CD4-positive, CD25-positive, alpha-beta regulatory T cell (primary cell): Measurements from ENCODE around the gene CCPG1. TPM values are rescaled to one million over a fixed set of nuclear protein-coding genes. Genes with fewer than 3 reads are reported as not detected.
A peak's percentile ranks its signal among the peaks of the same experiment; 100 is the strongest.

Source experiments
- ATAC-seq, 2 donors: fragments of 150-1000 bp; cut with Tn5 transposase; one replicate each; pipeline ENCODE4 v1.10.0; 2021; ENCODE audit warnings: low read depth in 2 of 2, moderate number of reproducible peaks in 2 of 2, moderate library complexity in 1 of 2
- DNase-seq, 3 donors: peaks; one replicate each; pipeline versions ENCODE4 v3.0.0 to v3.0.0-alpha.2; 2012 to 2022; ENCODE audit warnings: mixed read lengths in 1 of 3
- H3K27ac ChIP-seq: one replicate; pipeline ENCODE4 v1.7.0; 2013; ENCODE audit warnings: mild to moderate bottlenecking, low read length; ENCODE audit not compliant: insufficient read depth, poor library complexity, severe bottlenecking
- H3K27me3 ChIP-seq: one replicate; pipeline ENCODE4 v1.7.0; 2013; ENCODE audit warnings: low read length; ENCODE audit not compliant: control insufficient read depth, insufficient read depth
- H3K36me3 ChIP-seq: one replicate; pipeline ENCODE4 v1.7.0; 2013; ENCODE audit warnings: mild to moderate bottlenecking, low read length, moderate library complexity; ENCODE audit not compliant: control insufficient read depth, insufficient read depth
- H3K4me1 ChIP-seq: 2 replicates; pipeline ENCODE4 v1.7.0; 2013; ENCODE audit warnings: mild to moderate bottlenecking, low read length; ENCODE audit not compliant: insufficient read depth, control insufficient read depth, poor library complexity, severe bottlenecking
- H3K4me3 ChIP-seq: one replicate; pipeline ENCODE4 v1.7.0; 2013; ENCODE audit warnings: low read depth, mild to moderate bottlenecking, low read length, moderate library complexity
- H3K9me3 ChIP-seq, 2 experiments: 1 replicate in 1 of 2; 2 replicates in 1 of 2; pipeline ENCODE4 v1.7.0; 2013; ENCODE audit warnings: low read length in 2 of 2, mild to moderate bottlenecking in 1 of 2, moderate library complexity in 1 of 2; ENCODE audit not compliant: control insufficient read depth in 2 of 2
- H3K27ac Mint-ChIP-seq, 3 donors: one replicate each; pipeline ENCODE4 v1.8.0; 2020 to 2022; ENCODE audit warnings: mild to moderate bottlenecking in 3 of 3, mixed read lengths in 3 of 3, moderate library complexity in 2 of 3
- H3K27me3 Mint-ChIP-seq: one replicate; pipeline ENCODE4 v1.8.0; 2022; ENCODE audit warnings: mild to moderate bottlenecking, mixed read lengths
- H3K36me3 Mint-ChIP-seq: one replicate; pipeline ENCODE4 v1.8.0; 2020; ENCODE audit warnings: mixed read lengths
- H3K4me1 Mint-ChIP-seq, 4 donors: one replicate each; pipeline ENCODE4 v1.8.0; 2020 to 2022; ENCODE audit warnings: mixed read lengths in 4 of 4, mild to moderate bottlenecking in 1 of 4
- H3K4me3 Mint-ChIP-seq, 4 donors: one replicate each; pipeline ENCODE4 v1.8.0; 2020 to 2022; ENCODE audit warnings: mild to moderate bottlenecking in 4 of 4, mixed read lengths in 4 of 4, moderate library complexity in 3 of 4
- H3K9me3 Mint-ChIP-seq, 7 donors: one replicate each; pipeline ENCODE4 v1.8.0; 2020 to 2022; ENCODE audit warnings: mixed read lengths in 7 of 7, mild to moderate bottlenecking in 3 of 7, moderate library complexity in 2 of 7
- polyA plus RNA-seq, 4 donors: library from polyadenylated mRNA; unstranded; fragments of 300-500 nt; fragmentation: Illumina TruSeq; gene quantifications; one replicate each; pipeline ENCODE4 v1.2.3, GENCODE V29; 2021
- total RNA-seq: library from RNA; stranded (reverse); gene quantifications from one replicate; pipeline ENCODE4 v1.2.3, GENCODE V29; 2022

The CCPG1 gene
- total and polyA plus RNA-seq, 5 donors from 2014 or later: 28.7 to 50.9 (median 38.0) TPM

- Mint-ChIP-seq H3K27me3 (no peaks in the 10 kb centered on the region), H3K4me3 (no peak overlapping the region), H3K36me3 (peaks cover 23% of the 10 kb centered on the region), H3K27ac (peak overlapping the region in 1 of 3 donors; percentile 62), H3K4me1 (peaks cover 0 to 9% (median 4%) of the 10 kb centered on the region in 4 donors), H3K9me3 (no peaks in the 10 kb centered on the region)
- Histone ChIP-seq H3K27ac (no peak overlapping the region), H3K9me3 (no peaks in the 10 kb centered on the region), H3K4me3 (no peak overlapping the region), H3K4me1 (no peaks in the 10 kb centered on the region), H3K36me3 (peaks cover 40% of the 10 kb centered on the region), H3K27me3 (no peaks in the 10 kb centered on the region)
- ATAC-seq (no peak), DNase-seq (no peak)
These were observed 51.1 kb downstream of the CCPG1 start for GRCh38 chr15:55356985-55357585.

DNA sequence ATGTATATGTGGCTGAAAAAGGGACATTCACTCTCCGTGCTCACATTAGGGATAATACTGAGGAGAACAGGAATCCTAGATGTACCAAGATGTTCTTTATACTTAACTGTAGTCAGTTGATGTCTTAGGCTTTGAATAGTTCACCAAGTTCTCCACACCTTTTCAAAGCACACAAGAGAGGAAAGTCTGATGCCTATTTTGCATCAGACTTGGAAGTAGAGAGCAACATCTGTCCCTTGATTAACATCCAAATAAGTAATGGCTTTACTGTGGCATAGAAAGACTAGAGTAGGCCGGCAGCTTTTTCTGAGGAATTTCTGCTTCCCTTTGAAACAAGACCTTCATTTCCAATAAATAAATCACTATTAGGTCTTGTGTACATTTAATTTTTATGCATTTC, 55.1 kb downstream of the CCPG1 start:
- H3K36me3 ChIP-seq: peaks cover 37% of the 10 kb centered on the region

GRCh38 chr15:55349282-55349681, 58.9 kb downstream of the CCPG1 start:
- no peak overlapping the region for H3K27ac ChIP-seq
- no peaks in the 10 kb centered on the region for H3K9me3 Mint-ChIP-seq
- no peak overlapping the region for H3K27ac Mint-ChIP-seq
- H3K36me3 Mint-ChIP-seq: peaks cover 31% of the 10 kb centered on the region
- no peaks in the 10 kb centered on the region for H3K9me3 ChIP-seq
- H3K4me1 ChIP-seq: no peaks in the 10 kb centered on the region
- no peak for ATAC-seq
- H3K27me3 Mint-ChIP-seq: no peaks in the 10 kb centered on the region
- H3K4me1 Mint-ChIP-seq: no peaks in the 10 kb centered on the region
- H3K36me3 ChIP-seq: peaks cover 28% of the 10 kb centered on the region
- H3K4me3 Mint-ChIP-seq: no peak overlapping the region
- no peak for DNase-seq
- no peaks in the 10 kb centered on the region for H3K27me3 ChIP-seq
- no peak overlapping the region for H3K4me3 ChIP-seq

More for the DNA sequence above, 55.1 kb downstream of the CCPG1 start:
- Mint-ChIP-seq H3K9me3 (no peaks in the 10 kb centered on the region), H3K4me1 (peaks cover 0 to 5% (median 0%) of the 10 kb centered on the region in 4 donors), H3K27ac (no peak overlapping the region), H3K36me3 (peaks cover 22% of the 10 kb centered on the region), H3K4me3 (no peak overlapping the region), H3K27me3 (no peaks in the 10 kb centered on the region)
- no peak overlapping the region for H3K4me3 ChIP-seq
- H3K4me1 ChIP-seq: no peaks in the 10 kb centered on the region
- no peak overlapping the region for H3K27ac ChIP-seq
- DNase-seq (no peak), ATAC-seq (no peak)
- no peaks in the 10 kb centered on the region for H3K27me3 ChIP-seq
- no peaks in the 10 kb centered on the region for H3K9me3 ChIP-seq

DNA sequence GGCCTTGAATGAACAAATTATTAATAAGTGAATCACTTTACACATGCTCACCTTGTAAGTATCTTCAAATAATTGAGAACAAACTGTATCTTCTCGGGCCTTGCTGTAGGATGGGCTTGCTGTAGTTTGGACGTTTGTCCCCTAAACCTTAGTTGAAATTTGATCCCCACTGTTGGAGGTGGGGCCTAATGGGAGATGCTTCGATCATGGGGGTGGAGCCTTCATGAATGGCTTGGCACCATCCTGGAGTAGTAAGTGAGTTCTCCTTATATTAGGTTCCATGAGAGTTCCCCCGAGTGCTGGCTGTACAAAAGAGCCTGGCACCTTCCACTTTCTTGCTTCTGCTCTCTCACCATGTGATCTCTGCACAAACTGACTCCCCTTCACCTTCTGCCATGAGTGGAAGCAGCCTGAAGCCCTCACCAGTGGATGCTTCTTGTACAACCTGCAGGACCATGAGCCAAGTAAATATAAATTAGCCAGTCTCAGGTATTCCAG, 59.8 kb downstream of the CCPG1 start:
- no peaks in the 10 kb centered on the region for H3K27me3 Mint-ChIP-seq
- peaks cover 33% of the 10 kb centered on the region for H3K36me3 ChIP-seq

DNA sequence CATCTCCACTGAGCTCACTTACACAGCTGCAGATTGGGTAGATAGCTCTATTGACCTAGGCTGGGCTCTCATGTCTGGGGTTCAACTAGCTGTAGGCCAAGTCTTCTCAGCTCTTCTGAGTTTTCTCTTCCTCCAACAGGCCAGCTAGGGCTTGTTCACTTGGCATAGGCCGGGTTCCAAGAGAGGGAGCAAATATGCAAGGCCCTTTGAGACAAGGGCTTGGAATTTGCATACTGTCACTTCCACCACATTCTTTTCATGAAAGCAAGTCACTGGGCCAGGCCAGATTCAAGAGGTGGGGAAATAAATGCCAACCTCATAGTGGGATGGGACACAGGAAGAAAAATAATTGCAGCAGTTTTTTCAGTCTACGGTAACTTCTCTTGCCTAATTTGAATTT, 64.0 kb downstream of the CCPG1 start:
- DNase-seq (no peak), ATAC-seq (no peak)
- H3K27me3 ChIP-seq: no peaks in the 10 kb centered on the region
- no peaks in the 10 kb centered on the region for H3K4me1 Mint-ChIP-seq
- no peak overlapping the region for H3K4me3 ChIP-seq
- H3K4me1 ChIP-seq: no peaks in the 10 kb centered on the region
- H3K36me3 ChIP-seq: peaks cover 37% of the 10 kb centered on the region
- peak overlapping the region in 2 of 3 donors; percentile 11 to 75 for H3K27ac Mint-ChIP-seq
- peaks cover 32% of the 10 kb centered on the region for H3K36me3 Mint-ChIP-seq
- no peaks in the 10 kb centered on the region for H3K27me3 Mint-ChIP-seq
- no peak overlapping the region for H3K27ac ChIP-seq
- no peak overlapping the region for H3K4me3 Mint-ChIP-seq
- H3K9me3 ChIP-seq: no peaks in the 10 kb centered on the region
- no peaks in the 10 kb centered on the region for H3K9me3 Mint-ChIP-seq

More for the DNA sequence above, 59.8 kb downstream of the CCPG1 start:
- no peak for DNase-seq
- Mint-ChIP-seq H3K27ac (peak overlapping the region in 1 of 3 donors; percentile 47), H3K36me3 (peaks cover 35% of the 10 kb centered on the region), H3K9me3 (no peaks in the 10 kb centered on the region), H3K4me3 (no peak overlapping the region), H3K4me1 (no peaks in the 10 kb centered on the region)
- no peak for ATAC-seq
- Histone ChIP-seq H3K4me3 (no peak overlapping the region), H3K4me1 (no peaks in the 10 kb centered on the region), H3K27me3 (no peaks in the 10 kb centered on the region), H3K9me3 (no peaks in the 10 kb centered on the region), H3K27ac (no peak overlapping the region)

GRCh38 chr15:55343168-55343567, 65.0 kb downstream of the CCPG1 start:
- no peak overlapping the region for H3K4me3 Mint-ChIP-seq
- Histone ChIP-seq H3K9me3 (no peaks in the 10 kb centered on the region), H3K36me3 (peaks cover 41% of the 10 kb centered on the region), H3K4me1 (no peaks in the 10 kb centered on the region), H3K4me3 (no peak overlapping the region), H3K27me3 (no peaks in the 10 kb centered on the region), H3K27ac (no peak overlapping the region)
- no peaks in the 10 kb centered on the region for H3K9me3 Mint-ChIP-seq
- DNase-seq (no peak), ATAC-seq (no peak)
- no peaks in the 10 kb centered on the region for H3K27me3 Mint-ChIP-seq
- H3K27ac Mint-ChIP-seq: peak overlapping the region in 2 of 3 donors; percentile 15 to 75
- peaks cover 31% of the 10 kb centered on the region for H3K36me3 Mint-ChIP-seq
- H3K4me1 Mint-ChIP-seq: no peaks in the 10 kb centered on the region

DNA sequence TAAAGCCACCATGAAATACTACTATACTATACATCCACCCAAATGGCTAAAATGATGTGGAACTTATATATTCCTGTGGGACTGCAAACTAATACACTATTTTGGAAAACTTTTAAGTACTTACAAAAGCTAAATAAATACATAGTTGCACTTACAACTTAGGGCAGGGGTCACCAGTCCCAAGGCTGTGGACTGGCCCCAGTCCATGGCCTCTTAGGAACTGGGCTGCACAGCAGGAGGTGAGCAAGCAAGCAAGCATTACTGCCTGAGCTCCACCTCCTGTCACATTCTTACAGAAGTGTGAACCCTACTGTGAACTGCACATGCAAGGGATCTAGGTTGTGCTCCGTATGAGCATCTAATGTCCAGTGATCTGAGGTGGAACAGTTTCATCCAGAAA, 71.0 kb downstream of the CCPG1 start:
- ATAC-seq: no peak
- no peak for DNase-seq

GRCh38 chr15:55334997-55335396, 73.2 kb downstream of the CCPG1 start:
- Histone ChIP-seq H3K27me3 (no peaks in the 10 kb centered on the region), H3K9me3 (no peaks in the 10 kb centered on the region), H3K4me1 (no peaks in the 10 kb centered on the region), H3K36me3 (peaks cover 69% of the 10 kb centered on the region), H3K27ac (no peak overlapping the region), H3K4me3 (no peak overlapping the region)
- Mint-ChIP-seq H3K27me3 (no peaks in the 10 kb centered on the region), H3K4me1 (peaks cover 0 to 7% (median 4%) of the 10 kb centered on the region in 4 donors), H3K36me3 (peaks cover 34% of the 10 kb centered on the region), H3K9me3 (no peaks in the 10 kb centered on the region), H3K27ac (peak overlapping the region in 1 of 3 donors; percentile 60), H3K4me3 (no peak overlapping the region)
- DNase-seq: no peak
- ATAC-seq: no peak

More for the DNA sequence above, 71.0 kb downstream of the CCPG1 start:
- Mint-ChIP-seq H3K4me3 (no peak overlapping the region), H3K36me3 (peaks cover 28% of the 10 kb centered on the region), H3K9me3 (no peaks in the 10 kb centered on the region), H3K27ac (no peak overlapping the region), H3K27me3 (no peaks in the 10 kb centered on the region), H3K4me1 (peaks cover 0 to 5% (median 4%) of the 10 kb centered on the region in 4 donors)
- no peaks in the 10 kb centered on the region for H3K9me3 ChIP-seq
- no peak overlapping the region for H3K4me3 ChIP-seq
- H3K27ac ChIP-seq: no peak overlapping the region
- no peaks in the 10 kb centered on the region for H3K27me3 ChIP-seq
- peaks cover 64% of the 10 kb centered on the region for H3K36me3 ChIP-seq
- H3K4me1 ChIP-seq: no peaks in the 10 kb centered on the region
